GM12878 (cell line): ENCODE data around the gene FBXO21. TPM values are rescaled to one million over a fixed set of nuclear protein-coding genes. Genes with fewer than 3 reads are reported as not detected.

Experiments used
- ATAC-seq: fragments of 200-7000 bp; cut with Tn5 transposase; 3 replicates; pipeline ENCODE4 v1.9.1; 2020; ENCODE audit warnings: mild to moderate bottlenecking, moderate library complexity
- BruUV-seq: library from RNA; stranded (reverse); fragments of 400-500 nt; replicated peaks from 2 replicates; lab custom pipeline; 2021; lab: Mats Ljungman, UMichigan
- CTCF ChIA-PET: fragments of 300-600 bp; sonication (Branson Sonifier 250); formaldehyde crosslinking; extraction: SDS; loops from one replicate; lab custom pipeline; 2021; ENCODE audit warnings: inconsistent platforms; lab: Yijun Ruan, JAX
- POLR2A ChIA-PET: fragments of 350-600 bp; formaldehyde crosslinking; extraction: SDS; loops from one replicate; lab custom pipeline; 2021; ENCODE audit warnings: inconsistent platforms; lab: Charles Lee
- RAD21 ChIA-PET: fragments of 300-600 bp; sonication (Branson Sonifier 250); formaldehyde crosslinking; loops from one replicate; lab custom pipeline; 2023; ENCODE audit warnings: antibody characterized with exemption; ENCODE audit not compliant: unreplicated experiment; lab: Charles Lee
- SMC1A ChIA-PET: fragments of 300-600 bp; sonication (Branson Sonifier 250); formaldehyde crosslinking; loops from one replicate; lab custom pipeline; 2023; ENCODE audit not compliant: unreplicated experiment, uncharacterized antibody; lab: Charles Lee
- DNase-seq: peaks from one replicate; pipeline ENCODE4 v3.0.0-alpha.2; 2011; ENCODE audit warnings: low read depth, low spot score
- FAIRE-seq: peaks from 3 replicates; lab custom pipeline; 2011; peaks lifted over from hg19 to GRCh38; lab: Jason Lieb, UNC
- H2AFZ ChIP-seq: 2 replicates; pipeline ENCODE4 v1.6.0; 2011; ENCODE audit warnings: low read depth, low read length, control low read depth; ENCODE audit not compliant: control insufficient read depth
- H3K27ac ChIP-seq: 2 replicates; pipeline ENCODE4 v1.5.1; 2011; ENCODE audit warnings: control low read depth; ENCODE audit not compliant: control insufficient read depth, insufficient read depth
- H3K27me3 ChIP-seq, 2 experiments: replicated peaks in 1 of 2; 2 replicates each; pipeline versions ENCODE4 v1.6.0 to v1.6.1; 2011; ENCODE audit warnings: low read length in 1 of 2; ENCODE audit not compliant: control insufficient read depth in 2 of 2, insufficient read depth in 2 of 2
- H3K36me3 ChIP-seq, 2 experiments: 2 replicates each; pipeline ENCODE4 v1.5.1; 2011; ENCODE audit warnings: low read length in 1 of 2; ENCODE audit not compliant: control insufficient read depth in 2 of 2, insufficient read depth in 2 of 2
- H3K4me1 ChIP-seq: 2 replicates; pipeline ENCODE4 v1.6.1; 2011; ENCODE audit warnings: mild to moderate bottlenecking, low read length, moderate library complexity, mixed read lengths; ENCODE audit not compliant: control insufficient read depth, insufficient read depth
- H3K4me2 ChIP-seq: 2 replicates; pipeline ENCODE4 v1.6.0; 2011; ENCODE audit warnings: control low read depth; ENCODE audit not compliant: control insufficient read depth, insufficient read depth
- H3K4me3 ChIP-seq: fragments of 200-600 bp; sonication (generic); 2 replicates; pipeline ENCODE4 v1.5.1; 2016
- H3K79me2 ChIP-seq: 2 replicates; pipeline ENCODE4 v1.6.0; 2011; ENCODE audit warnings: low read length; ENCODE audit not compliant: control insufficient read depth, insufficient read depth
- H3K9ac ChIP-seq: 2 replicates; pipeline ENCODE4 v1.8.0; 2011; ENCODE audit warnings: low read length, control low read depth, mixed read lengths; ENCODE audit not compliant: control insufficient read depth, insufficient read depth
- H3K9me3 ChIP-seq: replicated peaks from 3 replicates; pipeline ENCODE4 v1.5.1; 2011; ENCODE audit warnings: mild to moderate bottlenecking, low read length; ENCODE audit not compliant: control insufficient read depth, insufficient read depth
- H4K20me1 ChIP-seq: 2 replicates; pipeline ENCODE4 v1.6.0; 2011; ENCODE audit not compliant: control insufficient read depth, insufficient read depth
- BCLAF1 ChIP-seq: fragments of 450-650 bp; IDR thresholded peaks from 2 replicates; pipeline ENCODE4 v1.6.1; 2017; ENCODE audit warnings: antibody characterized with exemption, mild to moderate bottlenecking, moderate library complexity
- BRCA1 ChIP-seq: IDR thresholded peaks from 2 replicates; pipeline ENCODE4 v1.6.1; 2011; ENCODE audit warnings: low read depth, low read length, improper control_type of control experiment
- CEBPZ ChIP-seq: fragments of 150-350 bp; IDR thresholded peaks from 2 replicates; pipeline ENCODE4 v1.6.1; 2016; ENCODE audit warnings: low read depth, low read length
- CTCF ChIP-seq, 3 experiments: IDR thresholded peaks in 2 of 3; conservative IDR thresholded peaks in 1 of 3; 2 replicates each; pipeline ENCODE4 v1.5.1; 2011; ENCODE audit warnings: low read depth in 3 of 3, low read length in 3 of 3, mild to moderate bottlenecking in 3 of 3, control low read depth in 2 of 3, moderate library complexity in 2 of 3, inconsistent platforms in 1 of 3, mixed read lengths in 1 of 3; ENCODE audit not compliant: control insufficient read depth in 2 of 3, insufficient read depth in 1 of 3; ENCODE audit errors: extremely low read depth in 1 of 3
- DPF2 ChIP-seq: fragments of 450-650 bp; IDR thresholded peaks from 2 replicates; pipeline ENCODE4 v1.6.1; 2017; ENCODE audit warnings: mild to moderate bottlenecking
- ELK1 ChIP-seq: IDR thresholded peaks from 2 replicates; pipeline ENCODE4 v1.6.1; 2012; ENCODE audit warnings: low read depth, low read length, improper control_type of control experiment
- FOXK2 ChIP-seq: fragments of 450-650 bp; IDR thresholded peaks from 2 replicates; pipeline ENCODE4 v1.6.1; 2017; ENCODE audit warnings: mild to moderate bottlenecking, moderate library complexity
- HCFC1 ChIP-seq: fragments of 150-350 bp; IDR thresholded peaks from 2 replicates; pipeline ENCODE4 v1.6.1; 2014; ENCODE audit warnings: low read length
- KDM1A ChIP-seq: fragments of 200-600 bp; sonication (generic); IDR thresholded peaks from 2 replicates; pipeline ENCODE4 v1.6.1; 2016; ENCODE audit warnings: borderline replicate concordance
- MTA3 ChIP-seq: IDR thresholded peaks from 2 replicates; pipeline ENCODE4 v1.6.1; 2012; ENCODE audit warnings: low read length, inconsistent platforms, borderline replicate concordance
- RAD21 ChIP-seq: IDR thresholded peaks from 2 replicates; pipeline ENCODE4 v1.6.1; 2011; ENCODE audit warnings: mild to moderate bottlenecking, low read depth, low read length, moderate library complexity; ENCODE audit not compliant: insufficient read depth
- RBBP5 ChIP-seq: fragments of 200-600 bp; sonication (generic); conservative IDR thresholded peaks from 2 replicates; pipeline ENCODE4 v1.6.1; 2016
- RCOR1 ChIP-seq: conservative IDR thresholded peaks from 2 replicates; pipeline ENCODE4 v1.6.1; 2012; ENCODE audit warnings: low read depth, low read length, improper control_type of control experiment
- ZBED1 ChIP-seq: IDR thresholded peaks from 2 replicates; pipeline ENCODE4 v1.6.1; 2016; ENCODE audit warnings: borderline replicate concordance
- ZNF24 ChIP-seq: fragments of 450-650 bp; IDR thresholded peaks from 2 replicates; pipeline ENCODE4 v1.6.1; 2017; ENCODE audit warnings: antibody characterized with exemption, mild to moderate bottlenecking
- WGBS: methylation state at CpG from one replicate; pipeline ENCODE4 v1.1.6; 2016; ENCODE audit warnings: low lambda C conversion rate; ENCODE audit not compliant: insufficient replicate concordance, insufficient coverage; ENCODE audit errors: missing lambda C conversion rate; 5-methylcytosine and 5-hydroxymethylcytosine counted together
- in situ Hi-C: fragments of 300-500 bp; cut with MboI; formaldehyde crosslinking; loops from 9 replicates; pipeline ENCODE4 v1.14.3; 2018; ENCODE audit warnings: mixed read lengths
- intact Hi-C: fragments of 100-400 bp; cut with micrococcal nuclease; formaldehyde crosslinking; loops from one replicate; pipeline ENCODE4 v1.14.2; 2022; ENCODE audit not compliant: unreplicated experiment
- polyA plus RNA-seq, 11 experiments: library from polyadenylated mRNA; depleted of rRNA in 4 of 11; unstranded in 6 of 11; stranded (reverse) in 5 of 11; fragments of >200 nt; fragmentation: Nextera tagmentation in 4 of 11; fragmentation: Illumina TruSeq in 1 of 11; extraction: Ambion mirVana in 4 of 11; extraction: Trizol in 1 of 11; gene quantifications; 1 replicate in 1 of 11; 2 replicates in 10 of 11; pipeline versions ENCODE4 v1.2.1 to v1.2.3, GENCODE V29; 2011 to 2016; ENCODE audit warnings: inconsistent platforms in 2 of 11, missing spikeins in 2 of 11, low read depth in 1 of 11
- total RNA-seq, 4 experiments: library from RNA; depleted of rRNA in 3 of 4; stranded (reverse); fragments of >200 nt in 3 of 4; fragmentation: Illumina TruSeq in 1 of 4; extraction: Trizol in 1 of 4; gene quantifications; 2 replicates each; pipeline versions ENCODE4 v1.2.1 to v1.2.3, GENCODE V29; 2013 to 2021

FBXO21 gene
- total and polyA plus RNA-seq, 10 of the 15 experiments (the other 5 are each of a cell fraction or from before 2014, with no cell fraction given) = 5.5 to 32.6 (median 18.9) TPM

- Histone ChIP-seq H3K4me1 (no peaks in the 10 kb centered on the region; the same call in 1 of the 2 replicates), H3K9ac (no peak overlapping the region), H3K9me3 (no peaks in the 10 kb centered on the region), H3K27me3 (no peaks in the 10 kb centered on the region), H4K20me1 (no peaks in the 10 kb centered on the region), H3K4me3 (no peak overlapping the region), H3K79me2 (no peaks in the 10 kb centered on the region), H3K4me2 (no peak overlapping the region), H3K36me3 (peaks cover 9 to 35% of the 10 kb centered on the region in 2 experiments), H2AFZ (no peak overlapping the region), H3K27ac (no peak overlapping the region)
- ChIA-PET SMC1A (no interaction called here), RAD21 (no interaction called here), CTCF (no interaction called here), POLR2A (no interaction called here)
- DNase-seq (no peak), FAIRE-seq (no peak), ATAC-seq (no peak)
- 81% methylated on average over 5 of the region's 5 CpGs for WGBS
- in situ Hi-C loops = no loop called here
- intact Hi-C loops = no loop called here
- TF ChIP-seq KDM1A (no peak), BRCA1 (no peak), DPF2 (no peak), RBBP5 (no peak), BCLAF1 (no peak), ZBED1 (no peak), RCOR1 (no peak), CEBPZ (no peak), ELK1 (no peak), HCFC1 (no peak), CTCF (IDR thresholded peaks at IDR 0.05 in 2 of 3, conservative IDR thresholded peaks at IDR 0.05 in 1 of 3; ENCODE audit: control insufficient read depth in 2 of 3, extremely low read depth in 1 of 3, insufficient read depth in 1 of 3, low read depth in 3 of 3, low read length in 3 of 3) (no peak), FOXK2 (no peak), RAD21 (no peak), ZNF24 (no peak), MTA3 (no peak)
- no TSS peak for BruUV-seq
Measured at GRCh38 chr12:117151403-117152031, 38.8 kb downstream of the FBXO21 start.
